GM18519 (cell line): ENCODE data around the gene HNRNPUL2.
A peak's percentile ranks its signal among the peaks of the same experiment; 100 is the strongest.
"Not testable (repeated sequence)": the region's sequence is repeated elsewhere in the genome, so short reads cannot be mapped to it uniquely, and the experiment has no call there.

Experiments used
- ATAC-seq: cut with Tn5 transposase; IDR thresholded peaks from one replicate; pipeline ENCODE4 v1.9.1; 2021; ENCODE audit warnings: mild to moderate bottlenecking, moderate library complexity; ENCODE audit not compliant: unreplicated experiment, low FRiP score

HNRNPUL2 gene

DNA sequence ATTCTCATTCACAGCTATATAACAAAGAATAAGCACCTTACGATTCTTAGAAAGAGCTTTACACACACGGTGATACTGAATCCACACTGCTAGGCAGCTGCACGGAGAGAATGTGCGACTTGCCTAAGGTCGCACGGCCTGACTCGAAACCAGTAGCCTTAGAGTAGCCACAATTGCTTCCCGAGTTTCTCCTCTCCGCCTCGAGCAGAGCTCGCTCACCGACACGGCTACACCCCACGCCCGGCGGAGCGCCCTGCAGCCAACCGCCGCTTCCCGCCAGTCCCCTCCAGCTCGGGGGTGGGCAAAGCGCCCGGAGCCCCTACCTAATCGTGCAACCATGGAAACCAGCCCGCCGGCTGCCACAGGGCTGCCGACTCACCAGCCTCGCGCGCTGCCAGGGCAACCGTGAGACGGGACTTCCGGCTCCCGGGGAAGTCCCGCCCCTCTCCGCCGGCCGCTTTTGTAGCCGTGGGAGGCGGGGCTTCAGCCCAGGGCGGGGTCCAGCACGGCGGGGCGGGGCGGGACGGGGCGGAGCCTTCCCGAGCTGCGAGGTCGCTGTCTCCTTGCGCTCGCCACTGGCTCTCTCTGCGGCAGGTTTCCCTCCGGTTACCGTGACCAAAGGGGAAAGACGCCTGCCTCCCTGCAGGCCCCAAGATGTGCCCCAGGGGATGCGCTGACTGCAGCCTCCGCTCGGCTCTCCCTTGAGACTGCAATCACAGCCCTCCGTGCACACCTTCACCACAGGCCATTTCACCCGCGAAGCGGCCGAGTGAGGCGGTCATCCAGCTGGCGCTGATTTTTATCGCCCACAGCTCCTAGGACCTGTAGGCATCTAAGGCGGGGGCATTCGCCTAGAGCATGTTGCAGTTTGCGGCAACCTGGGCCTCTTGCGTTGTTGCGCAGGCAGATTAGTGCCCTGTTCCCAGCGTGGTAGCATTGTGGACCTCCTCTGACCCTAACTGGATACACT is 21.1 kb downstream of the HNRNPUL2 start:
- peak; percentile 37 for ATAC-seq

GRCh38 chr11:62705413-62705812 is 21.8 kb downstream of the HNRNPUL2 start:
- ATAC-seq, result no peak

- ATAC-seq, result not testable (repeated sequence)
These were observed 23.3 kb downstream of the HNRNPUL2 start for GRCh38 chr11:62703921-62704320.

GRCh38 chr11:62702246-62702645 is 25.0 kb downstream of the HNRNPUL2 start:
- no peak for ATAC-seq

GRCh38 chr11:62694455-62695167 is 32.6 kb downstream of the HNRNPUL2 start:
- no peak for ATAC-seq

DNA sequence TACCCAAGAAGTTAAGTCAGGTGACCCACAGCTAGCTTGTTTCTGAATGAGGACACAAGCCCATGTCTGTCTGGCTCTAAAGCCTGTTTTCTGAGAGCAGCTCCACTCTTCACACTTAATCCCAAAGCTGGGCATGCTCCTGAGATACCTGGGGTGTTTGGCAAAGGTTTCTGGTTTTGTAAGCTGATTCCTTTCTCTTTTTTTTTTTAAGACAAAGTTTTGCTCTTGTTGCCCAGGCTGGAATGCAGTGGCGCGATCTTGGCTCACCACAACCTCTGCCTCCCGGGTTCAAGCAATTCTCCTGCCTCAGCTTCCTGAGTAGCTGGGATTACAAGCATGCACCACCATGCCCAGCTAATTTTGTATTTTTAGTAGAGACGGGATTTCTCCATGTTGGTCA is 33.6 kb downstream of the HNRNPUL2 start:
- not testable (repeated sequence) for ATAC-seq

- no peak for ATAC-seq
These were observed 37.7 kb downstream of the HNRNPUL2 start, which contains the start of gene LRRN4CL for GRCh38 chr11:62689421-62690183. TSS of gene LRRN4CL (minus strand) at chr11:62689530. CDS start at chr11:62688508, 1,022 bp downstream.

- no peak for ATAC-seq
These were observed 38.8 kb downstream of the HNRNPUL2 start for GRCh38 chr11:62688491-62688890.

DNA sequence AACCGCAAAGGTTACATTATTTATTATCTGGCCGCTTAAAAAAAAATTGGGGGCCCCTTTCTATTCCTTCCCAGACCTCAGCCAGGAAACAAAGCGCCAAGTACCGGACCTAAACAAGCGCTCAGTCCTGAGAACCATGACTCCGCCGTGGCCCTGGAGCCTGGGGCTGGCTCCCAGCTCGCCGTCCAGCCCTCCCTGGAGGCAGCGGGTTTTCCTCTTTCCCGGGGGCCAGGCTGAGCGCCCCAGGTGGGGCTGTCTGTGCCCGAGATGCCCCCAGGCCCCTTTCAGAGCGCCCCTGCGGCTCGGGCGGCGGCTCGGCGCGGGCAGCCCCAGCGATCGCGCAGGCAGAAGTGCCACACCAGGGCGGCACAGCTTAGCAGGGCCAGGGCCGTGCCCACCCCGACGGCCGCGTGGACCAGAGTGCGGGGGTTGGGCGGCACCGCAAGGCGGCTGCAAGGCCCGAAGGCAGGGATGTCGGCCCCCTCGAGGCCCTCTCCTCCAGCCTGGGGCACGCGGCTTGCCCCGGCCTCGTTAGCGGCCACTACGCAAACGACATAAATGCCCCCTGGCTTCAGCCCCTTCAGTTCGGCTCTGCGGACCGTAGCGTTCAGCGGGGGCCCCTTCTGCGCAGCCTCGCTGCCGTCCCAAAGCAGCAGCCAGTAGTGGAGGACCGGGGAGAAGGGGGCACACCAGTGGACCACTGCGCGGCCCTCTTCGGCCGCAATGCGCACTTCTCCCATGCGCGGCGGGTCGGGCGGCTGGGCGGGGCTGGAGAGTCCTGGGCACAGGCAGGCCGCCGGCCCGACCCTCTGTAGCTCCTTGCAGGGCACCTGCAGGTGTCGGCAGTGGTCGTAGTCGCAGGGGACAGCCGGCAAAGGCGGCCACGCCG is 39.5 kb downstream of the HNRNPUL2 start:
- no peak for ATAC-seq

GRCh38 chr11:62682518-62682917 is 44.7 kb downstream of the HNRNPUL2 start:
- no peak for ATAC-seq

DNA sequence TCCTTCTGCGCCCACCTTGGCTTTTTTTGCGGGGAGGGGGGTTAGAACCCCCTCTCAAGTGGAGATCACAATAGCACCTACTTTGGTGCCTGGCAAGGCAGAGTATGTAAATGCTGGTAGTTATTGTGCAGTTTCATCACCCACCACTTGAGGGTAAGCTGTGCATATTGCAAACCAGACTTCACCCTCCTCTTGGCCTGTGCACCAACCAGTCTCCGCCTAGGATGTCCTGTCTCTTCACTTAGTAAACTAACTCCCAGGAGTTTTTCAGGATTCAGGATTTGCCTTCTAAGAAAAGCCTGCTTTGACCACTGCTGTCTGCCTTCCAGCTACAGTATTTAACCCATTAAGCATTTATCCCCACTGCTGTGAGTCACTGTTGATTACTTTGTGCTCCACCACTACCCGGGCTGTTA is 46.4 kb downstream of the HNRNPUL2 start:
- peak; percentile 69 for ATAC-seq

DNA sequence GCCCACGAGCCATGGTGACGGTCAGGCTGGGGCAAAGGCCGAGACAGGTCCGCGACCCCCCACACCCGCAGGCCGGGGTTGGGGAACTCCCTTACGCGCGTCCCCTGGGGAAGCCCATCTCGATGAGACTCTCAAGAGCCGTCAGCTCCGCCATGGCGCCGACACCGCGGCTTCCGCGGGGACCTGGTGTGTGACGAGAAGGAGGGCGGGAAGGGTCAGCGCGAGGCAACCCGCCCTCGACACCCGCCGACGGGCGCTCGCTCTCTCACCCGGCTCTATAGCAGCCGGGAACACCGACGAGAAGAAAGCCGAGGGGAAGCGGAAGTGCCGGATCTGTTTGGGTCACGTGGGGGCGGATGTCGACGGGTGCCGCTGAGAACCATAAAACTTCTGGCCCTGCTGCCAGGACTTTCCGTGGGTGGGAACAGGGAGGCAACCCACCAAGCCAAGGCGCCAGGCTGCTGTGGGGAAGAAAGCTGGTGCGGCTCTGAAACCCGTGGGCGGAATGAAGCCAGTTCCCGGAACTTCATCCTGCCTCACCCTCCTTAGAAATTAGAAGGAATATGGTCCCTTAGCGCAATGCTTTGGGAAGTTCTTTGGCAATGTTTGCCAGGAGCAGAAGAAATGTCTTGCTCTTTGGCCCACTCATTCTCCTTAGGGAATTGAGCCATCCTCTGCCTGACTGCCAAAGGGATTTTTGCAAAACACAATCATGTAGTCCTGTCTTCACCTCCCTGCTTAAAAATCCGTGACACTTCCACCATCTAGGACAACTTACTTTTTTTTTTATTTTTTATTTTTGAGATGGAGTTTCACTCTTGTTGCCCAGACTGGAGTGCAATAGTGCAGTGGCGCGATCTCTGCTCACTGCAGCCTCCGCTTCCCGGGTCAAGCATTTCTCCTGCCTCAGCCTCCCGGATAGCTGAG is 48.2 kb downstream of the HNRNPUL2 start, which contains the start of gene UBXN1:
Gene UBXN1 (minus strand): TSS at position 304 of the 927 bp plus-strand sequence. CDS start 150 bp downstream, at position 154.
- no peak for ATAC-seq

DNA sequence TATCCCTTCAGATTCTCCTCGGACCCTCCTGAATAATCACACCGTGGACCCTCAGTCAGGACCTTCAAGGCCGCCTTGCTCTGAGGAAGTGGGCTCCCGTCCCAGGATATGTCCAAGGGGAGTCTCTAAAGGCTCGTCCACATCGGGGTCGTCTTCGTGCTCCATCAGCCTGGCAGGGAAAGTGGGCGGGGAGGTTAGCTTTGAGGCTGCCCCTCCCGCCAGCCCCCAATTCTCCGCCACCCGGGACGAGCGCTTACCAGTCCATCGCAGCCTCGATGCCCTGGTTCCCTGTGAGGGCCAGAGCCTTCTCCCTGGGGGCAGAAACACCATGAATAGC is 48.9 kb downstream of the HNRNPUL2 start:
- no peak for ATAC-seq

- no peak for ATAC-seq
These were observed 49.5 kb downstream of the HNRNPUL2 start for GRCh38 chr11:62677714-62678113.

DNA sequence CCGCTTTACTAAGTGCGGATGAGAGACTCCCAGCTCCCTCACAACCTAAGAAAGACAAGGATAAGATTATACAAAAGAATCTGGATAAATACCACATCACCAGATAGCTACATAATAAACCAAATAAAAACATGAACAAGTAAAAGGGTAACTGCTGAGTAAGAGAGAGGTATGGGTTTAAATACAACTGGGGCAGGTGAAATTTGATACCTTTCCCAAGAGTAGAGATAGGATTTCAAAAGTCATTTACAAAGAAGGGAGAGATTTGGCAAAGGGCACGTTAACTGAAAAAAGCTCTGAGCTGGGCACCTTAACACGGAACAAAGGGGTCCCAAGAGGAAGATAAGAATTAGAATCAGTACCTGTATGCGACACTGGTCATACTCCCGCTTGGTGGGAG is 50.1 kb downstream of the HNRNPUL2 start:
- no peak for ATAC-seq

DNA sequence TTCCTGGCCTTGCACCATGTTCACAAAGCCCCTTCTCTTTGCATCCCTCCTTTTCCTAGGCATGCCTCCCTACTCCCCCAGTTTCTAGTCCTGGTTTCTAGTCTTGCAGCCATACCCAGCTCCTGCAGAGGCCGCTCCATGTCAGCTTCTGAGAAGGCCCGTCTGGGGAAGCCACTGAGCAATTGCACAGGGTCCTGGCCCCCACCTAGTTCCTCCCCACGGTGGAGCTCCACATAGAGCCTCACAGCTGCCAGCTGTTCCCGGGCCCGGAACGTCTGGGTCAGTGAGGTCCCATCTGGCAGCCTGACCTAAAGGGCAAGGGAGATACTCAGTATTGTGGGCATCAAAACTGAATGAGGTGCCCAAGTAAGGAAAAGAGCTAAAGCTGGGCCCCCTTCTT is 50.6 kb downstream of the HNRNPUL2 start:
- no peak for ATAC-seq

- ATAC-seq, result not testable (repeated sequence)
These were observed 51.8 kb downstream of the HNRNPUL2 start for GRCh38 chr11:62675415-62675814.

GRCh38 chr11:62673196-62673525 is 54.1 kb downstream of the HNRNPUL2 start:
- ATAC-seq, result no peak
